HG03354 (cell line): ENCODE results near the gene MPRIP.

Source experiments
- ATAC-seq: cut with Tn5 transposase; IDR thresholded peaks from one replicate; pipeline ENCODE4 v1.9.1; 2021; ENCODE audit warnings: mild to moderate bottlenecking; ENCODE audit not compliant: unreplicated experiment, poor library complexity, severe bottlenecking

MPRIP gene

GRCh38 chr17:17048106-17048505 is 5.8 kb downstream of the MPRIP start:
- ATAC-seq, result no peak

- no peak for ATAC-seq
Observed at GRCh38 chr17:17050346-17051345, 8.4 kb downstream of the MPRIP start.

- ATAC-seq, result no peak
Observed at GRCh38 chr17:17051380-17051779, 9.1 kb downstream of the MPRIP start.

DNA sequence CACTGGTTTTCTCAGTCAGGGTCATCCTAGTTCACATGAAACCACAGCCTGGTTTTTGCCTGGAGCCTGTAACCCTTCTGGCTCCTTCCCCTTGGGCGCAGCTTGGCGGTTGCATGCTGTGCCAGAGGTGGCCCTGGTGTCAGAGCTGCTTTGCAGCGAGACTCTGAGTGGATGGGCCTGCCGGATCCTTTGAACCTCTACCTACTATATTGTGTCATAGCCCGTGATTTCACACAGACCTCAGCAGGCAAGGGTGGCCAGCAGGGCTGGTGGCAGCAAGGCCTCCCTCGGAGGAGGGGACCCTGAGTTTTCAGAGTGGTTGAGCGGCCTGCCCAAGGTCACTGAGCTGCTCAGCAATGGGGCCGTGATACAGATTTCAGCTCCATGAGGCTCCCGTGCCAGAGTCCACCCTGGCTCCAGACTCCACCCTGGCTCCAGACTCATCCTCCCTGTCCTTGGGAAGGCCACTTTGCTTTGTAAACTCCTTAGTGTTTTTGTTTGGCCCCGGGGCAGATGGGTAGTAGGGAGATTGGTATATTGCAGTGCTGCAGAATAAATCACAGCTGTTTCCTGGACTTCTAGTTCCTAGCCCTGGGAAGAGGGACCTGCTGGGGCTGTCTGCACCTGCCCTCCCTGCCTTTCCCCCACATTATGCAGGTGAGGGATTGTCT is 9.7 kb downstream of the MPRIP start:
- ATAC-seq, result no peak

DNA sequence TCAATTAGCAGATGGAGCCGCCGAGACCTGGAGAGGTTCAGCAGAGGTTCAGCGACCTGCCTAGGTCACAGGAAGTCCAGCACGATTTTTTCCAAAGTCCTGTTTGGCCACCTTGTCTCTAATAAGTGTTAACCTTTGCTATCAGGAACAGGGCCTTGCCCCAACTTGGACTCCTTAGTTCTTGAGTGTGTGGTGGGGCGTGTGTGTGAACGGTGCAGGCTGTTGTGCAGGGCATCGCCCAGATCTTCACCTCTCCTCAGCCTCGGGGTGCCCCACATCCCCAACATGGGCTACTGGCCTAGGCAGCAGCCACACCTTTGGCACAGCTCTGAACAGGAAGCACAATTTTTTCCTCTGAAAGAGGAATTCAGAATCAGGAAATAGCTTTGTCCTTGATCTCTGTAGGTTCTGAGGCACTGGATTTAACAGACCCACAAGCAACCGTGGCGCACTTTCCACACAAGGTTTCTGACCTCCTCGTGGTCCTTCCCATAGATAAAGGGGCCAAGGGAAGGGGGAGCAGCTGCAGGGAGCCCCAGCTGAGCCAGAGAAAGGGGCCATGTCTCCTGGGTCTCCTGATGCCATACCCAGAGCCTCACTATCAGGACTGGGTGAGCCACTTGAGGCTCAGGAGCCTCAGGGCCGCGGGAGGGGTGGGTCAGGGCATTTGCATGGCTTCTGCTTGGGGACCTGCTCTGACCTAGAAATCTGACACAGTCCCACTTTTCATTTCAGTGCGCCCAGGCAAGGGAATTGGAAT is 10.4 kb downstream of the MPRIP start:
- ATAC-seq, result no peak

GRCh38 chr17:17053446-17054379 is 11.5 kb downstream of the MPRIP start:
- ATAC-seq, result no peak

DNA sequence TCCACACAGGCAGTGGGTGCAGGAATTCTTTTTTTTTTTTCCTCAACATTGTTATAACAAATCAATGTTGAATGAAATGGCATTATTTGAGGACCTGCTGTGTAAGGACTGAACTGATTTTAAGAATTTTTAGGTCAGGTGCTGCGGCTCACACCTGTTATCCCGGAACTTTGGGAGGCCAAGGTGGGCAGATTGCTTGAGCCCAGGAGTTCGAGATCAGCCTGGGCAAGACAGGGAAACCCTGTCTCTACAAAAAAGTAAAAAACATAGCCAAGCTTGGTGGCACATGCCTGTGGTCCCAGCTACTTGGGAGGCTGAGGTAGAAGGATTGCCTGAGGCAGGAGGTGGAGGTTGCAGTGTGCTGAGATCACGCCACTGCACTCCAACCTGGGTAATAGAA is 12.4 kb downstream of the MPRIP start:
- ATAC-seq, result no peak

DNA sequence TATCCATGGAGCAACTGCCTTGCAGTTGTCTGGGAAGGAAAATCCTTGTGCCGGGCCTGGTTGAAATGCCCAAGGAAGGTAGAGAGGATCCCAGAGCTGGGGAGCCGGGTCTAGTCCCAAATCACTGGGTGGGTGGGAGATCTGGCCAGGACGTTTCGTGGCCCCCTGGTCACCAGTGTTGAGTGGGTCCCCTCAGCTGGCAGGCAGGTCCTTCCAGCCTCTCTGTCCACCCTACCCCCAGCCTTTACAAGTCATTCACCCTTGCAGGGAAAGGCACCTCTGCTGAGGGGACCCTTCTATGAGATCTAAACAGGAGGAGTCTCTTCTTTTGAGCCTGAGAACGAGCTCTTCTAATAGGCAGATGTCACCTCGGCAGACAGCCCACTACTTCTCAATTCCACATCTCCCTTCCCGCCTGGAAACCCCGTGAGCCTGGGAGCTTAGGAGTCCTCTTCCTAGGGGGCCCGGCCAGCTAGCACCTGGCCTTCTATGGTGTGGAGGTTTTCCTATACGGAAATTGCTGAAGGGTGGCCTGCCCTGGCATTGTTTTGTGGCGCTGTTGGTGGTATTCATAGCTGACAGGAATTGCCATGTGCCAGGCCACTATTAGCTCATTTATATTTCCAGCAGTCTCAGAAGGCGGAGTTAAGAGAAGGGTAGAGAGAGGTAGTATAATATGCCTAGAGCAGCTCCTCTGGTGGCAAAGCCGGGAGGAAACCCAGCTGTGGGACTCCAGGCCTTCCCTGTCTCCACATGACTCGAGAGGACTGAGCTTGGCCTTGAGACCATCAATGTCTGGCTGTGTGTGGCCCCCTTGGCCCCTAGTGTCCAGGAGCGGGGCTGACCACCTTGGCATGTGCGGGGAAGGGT is 13.3 kb downstream of the MPRIP start:
- ATAC-seq, result no peak

GRCh38 chr17:17056156-17056539 is 13.9 kb downstream of the MPRIP start:
- ATAC-seq, result no peak

DNA sequence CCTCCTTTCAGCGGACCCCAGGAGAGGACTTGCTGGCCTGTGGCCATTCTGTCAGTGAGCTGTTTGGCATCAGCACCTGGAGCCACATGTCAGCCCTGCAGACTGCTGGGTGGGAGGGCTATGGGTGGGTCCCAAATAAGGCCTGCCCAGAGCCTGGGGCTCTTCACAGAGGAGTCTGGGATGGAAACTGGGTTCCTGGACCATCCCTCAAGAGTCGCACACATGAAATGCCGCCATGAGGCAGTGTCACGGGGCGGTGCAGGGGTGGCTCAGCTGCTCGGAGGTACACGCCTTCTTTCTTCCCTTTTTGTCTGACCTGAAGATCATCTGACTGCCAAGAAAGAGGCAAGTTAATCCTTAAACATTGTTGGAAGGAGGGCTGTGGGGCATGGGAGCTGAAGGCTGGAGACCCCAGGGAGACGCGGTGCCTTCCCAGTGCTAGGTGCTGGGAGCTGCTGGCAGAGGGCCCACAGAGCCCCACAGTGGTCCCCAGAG is 14.8 kb downstream of the MPRIP start:
- no peak for ATAC-seq

GRCh38 chr17:17058304-17058703 is 16.0 kb downstream of the MPRIP start:
- ATAC-seq, result no peak

- no peak for ATAC-seq
Observed at GRCh38 chr17:17059301-17059890, 17.1 kb downstream of the MPRIP start.

GRCh38 chr17:17060001-17060922 is 18.0 kb downstream of the MPRIP start:
- no peak for ATAC-seq

GRCh38 chr17:17060930-17061329 is 18.7 kb downstream of the MPRIP start:
- ATAC-seq, result no peak

GRCh38 chr17:17061516-17061915 is 19.3 kb downstream of the MPRIP start:
- no peak for ATAC-seq

DNA sequence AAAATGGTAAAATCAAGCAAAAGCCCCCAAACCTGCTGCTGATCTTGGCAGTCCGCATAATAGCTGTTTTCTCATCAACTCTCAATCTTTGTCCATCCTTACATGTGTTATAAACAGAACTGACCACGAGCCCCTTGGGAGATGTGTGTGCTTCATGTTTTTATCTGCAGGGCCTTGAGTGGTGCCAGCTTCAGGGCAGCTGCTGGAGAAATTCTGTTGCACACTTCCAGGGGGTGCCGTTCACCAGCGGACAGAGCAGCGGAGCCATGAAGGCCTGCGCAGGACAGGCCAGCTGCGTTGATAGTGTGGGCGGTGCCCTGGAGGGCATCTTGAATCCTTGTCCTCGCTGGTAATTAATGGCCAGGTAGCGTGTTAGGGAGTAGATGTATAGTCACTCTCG is 20.1 kb downstream of the MPRIP start:
- no peak for ATAC-seq

- no peak for ATAC-seq
Observed at GRCh38 chr17:17062866-17063265, 20.6 kb downstream of the MPRIP start.
